Endometrial microvascular endothelial cells (primary cell): ENCODE measurements around the gene MMP24. TPM values are rescaled to one million over a fixed set of nuclear protein-coding genes. Genes with fewer than 3 reads are reported as not detected.

ENCODE experiments used
- in situ Hi-C: cut with HindIII; loops from 2 replicates; pipeline ENCODE4 v1.10.0; 2017; ENCODE audit warnings: low sequenced_read_pairs, low pct_unique_long_range_greater_than_20kb; ENCODE audit errors: inconsistent ontology term
- total RNA-seq: library from RNA; depleted of rRNA; stranded (reverse); fragments of >200 nt; gene quantifications from one replicate; pipeline ENCODE4 v1.2.3, GENCODE V29; 2015; ENCODE audit errors: inconsistent ontology term

Gene MMP24
- total RNA-seq, 1 donor from 2014 or later: 0.09 TPM

GRCh38 chr20:35319192-35319870 is 92.8 kb downstream of the MMP24 start:
- in situ Hi-C loops: no loop called here

- in situ Hi-C loops: no loop called here
These were observed 93.3 kb downstream of the MMP24 start for GRCh38 chr20:35319871-35320197.

GRCh38 chr20:35320396-35321126 is 94.1 kb downstream of the MMP24 start:
- in situ Hi-C loops: no loop called here

GRCh38 chr20:35325401-35325800 is 98.9 kb downstream of the MMP24 start:
- in situ Hi-C loops: no loop called here

GRCh38 chr20:35326021-35326739 is 99.7 kb downstream of the MMP24 start:
- in situ Hi-C loops: no loop called here

Other genes with a start within 250 kb of the MMP24 start
- gene TRPC4AP, start 133.9 kb upstream of the MMP24 start, total RNA-seq: 92.9 TPM
- 67.7 TPM for gene EDEM2, start 79.4 kb upstream of the MMP24 start, total RNA-seq
- 344 TPM for gene PROCR, start 54.6 kb upstream of the MMP24 start, total RNA-seq
- gene MMP24OS, start 51.4 kb downstream of the MMP24 start, total RNA-seq: 26.9 TPM
- 220 TPM for gene EIF6, start 58.1 kb downstream of the MMP24 start, total RNA-seq
- gene FAM83C, start 65.7 kb downstream of the MMP24 start, total RNA-seq: not detected
- gene UQCC1, start 185.3 kb downstream of the MMP24 start, total RNA-seq: 35.0 TPM
- 0.19 TPM for gene GDF5, start 211.5 kb downstream of the MMP24 start, total RNA-seq
- gene CEP250, start 228.9 kb downstream of the MMP24 start, total RNA-seq: 29.5 TPM